Gastroesophageal sphincter (tissue), 4 donors: ENCODE data around the gene CYTH1. TPM values are rescaled to one million over a fixed set of nuclear protein-coding genes. Genes with fewer than 3 reads are reported as not detected.
A peak's percentile ranks its signal among the peaks of the same experiment; 100 is the strongest.

Experiments
- ATAC-seq: fragments of 150-250 bp; one replicate; pipeline ENCODE4 v1.9.1; 2016; ENCODE audit warnings: mild to moderate bottlenecking, moderate library complexity
- H3K27ac ChIP-seq, 4 donors: fragments of 200-600 bp; sonication (generic) in 3 of 4; 1 replicate in 3 of 4; 2 replicates in 1 of 4; pipeline ENCODE4 v1.5.1; 2016 to 2019
- H3K27me3 ChIP-seq: fragments of 200-600 bp; sonication (generic); one replicate; pipeline ENCODE4 v1.5.1; 2019
- H3K36me3 ChIP-seq, 2 donors: fragments of 200-600 bp; sonication (generic); one replicate each; pipeline ENCODE4 v1.5.1; 2019; ENCODE audit warnings: control low read depth in 1 of 2
- H3K4me1 ChIP-seq, 3 donors: fragments of 200-600 bp; sonication (generic); 1 replicate in 2 of 3; 2 replicates in 1 of 3; pipeline ENCODE4 v1.5.1; 2016 to 2019; ENCODE audit warnings: control low read depth in 2 of 3
- H3K4me3 ChIP-seq, 2 donors: fragments of 200-600 bp; sonication (generic); one replicate each; pipeline ENCODE4 v1.5.1; 2019; ENCODE audit warnings: mild to moderate bottlenecking in 1 of 2, moderate library complexity in 1 of 2
- H3K9me3 ChIP-seq, 3 donors: fragments of 200-600 bp; sonication (generic); one replicate each; pipeline ENCODE4 v1.5.1; 2017 to 2019; ENCODE audit warnings: control low read depth in 2 of 3
- CTCF ChIP-seq, 4 experiments: fragments of 200-600 bp in 2 of 4; fragments of 450-650 bp in 2 of 4; sonication (generic) in 1 of 4; IDR thresholded peaks; one replicate each; pipeline ENCODE4 v1.5.1; 2017 to 2019; ENCODE audit warnings: antibody characterized with exemption in 4 of 4, mild to moderate bottlenecking in 2 of 4, moderate library complexity in 2 of 4
- EP300 ChIP-seq: sonication (generic); formaldehyde crosslinking; IDR thresholded peaks from one replicate; pipeline ENCODE4 v1.6.1; 2017; ENCODE audit warnings: antibody characterized with exemption, mild to moderate bottlenecking
- POLR2A ChIP-seq, 2 donors: fragments of 450-650 bp; IDR thresholded peaks; one replicate each; pipeline ENCODE4 v1.6.1; 2017; ENCODE audit warnings: antibody characterized with exemption in 2 of 2, mild to moderate bottlenecking in 2 of 2, moderate library complexity in 1 of 2
- POLR2AphosphoS5 ChIP-seq: sonication (generic); formaldehyde crosslinking; IDR thresholded peaks from one replicate; pipeline ENCODE4 v1.6.1; 2017; ENCODE audit warnings: antibody characterized with exemption
- WGBS, 2 donors: methylation state at CpG; one replicate each; pipeline ENCODE4 v1.1.5; 2018; ENCODE audit warnings: low coverage in 1 of 2; 5-methylcytosine and 5-hydroxymethylcytosine counted together
- total RNA-seq, 4 donors: library from RNA; depleted of rRNA; stranded (reverse); fragments of >200 nt; gene quantifications; one replicate each; pipeline ENCODE4 v1.1.0, GENCODE V29; 2016

CYTH1 gene
- total RNA-seq, 4 donors from 2014 or later = 26.9 to 38.0 (median 31.0) TPM

DNA sequence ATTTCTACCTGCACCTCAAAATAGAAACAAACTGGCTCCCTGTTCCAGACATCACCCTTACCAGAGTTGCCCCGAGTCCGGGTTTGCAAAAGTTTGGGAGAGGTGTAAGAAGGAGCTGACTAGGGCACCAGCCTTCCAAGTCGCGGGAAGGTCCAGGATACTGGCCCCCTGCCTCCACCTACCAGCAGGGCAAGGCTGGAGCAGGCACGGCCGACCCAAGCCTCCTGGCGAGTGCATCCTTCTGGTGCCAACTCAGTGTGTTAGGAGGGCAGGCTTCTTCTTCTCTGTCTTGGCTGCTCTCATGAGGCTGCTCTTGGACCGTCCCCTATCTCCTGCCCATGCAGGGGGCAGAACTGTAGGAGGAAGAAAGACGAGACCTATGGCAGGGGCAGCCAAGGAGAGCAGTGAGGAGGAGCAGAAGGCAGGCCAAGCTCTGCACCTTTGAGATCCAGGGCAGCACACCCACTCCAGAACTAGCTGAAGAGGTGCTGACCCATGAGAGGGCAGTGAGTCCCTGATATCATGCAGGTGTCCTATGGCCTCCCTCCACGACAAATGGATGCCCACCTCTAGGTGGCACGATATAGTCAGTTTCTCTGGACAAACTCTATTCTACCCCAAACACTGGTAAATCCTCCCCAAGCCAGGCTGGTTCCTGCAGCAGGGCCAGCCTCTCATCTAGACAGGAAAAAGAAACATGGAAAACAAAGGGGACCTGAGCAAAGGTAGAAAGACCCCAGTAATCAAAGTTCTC is 54.4 kb downstream of the CYTH1 start:
- Histone ChIP-seq H3K4me1 (peaks cover 6 to 35% (median 23%) of the 10 kb centered on the region in 3 donors), H3K36me3 (peaks cover 0 to 3% of the 10 kb centered on the region in 2 donors), H3K9me3 (no peaks in the 10 kb centered on the region), H3K27me3 (no peaks in the 10 kb centered on the region), H3K4me3 (no peak overlapping the region), H3K27ac (no peak overlapping the region)
- TF ChIP-seq CTCF (IDR thresholded peaks at IDR 0.05) = no peak
- no peak for TF ChIP-seq POLR2AphosphoS5
- no peak for TF ChIP-seq EP300
- no peak for TF ChIP-seq POLR2A (IDR thresholded peaks at IDR 0.05)
- no peak for ATAC-seq
- WGBS, 2 donors = no CpG with 5 or more reads among the region's 11 CpGs

DNA sequence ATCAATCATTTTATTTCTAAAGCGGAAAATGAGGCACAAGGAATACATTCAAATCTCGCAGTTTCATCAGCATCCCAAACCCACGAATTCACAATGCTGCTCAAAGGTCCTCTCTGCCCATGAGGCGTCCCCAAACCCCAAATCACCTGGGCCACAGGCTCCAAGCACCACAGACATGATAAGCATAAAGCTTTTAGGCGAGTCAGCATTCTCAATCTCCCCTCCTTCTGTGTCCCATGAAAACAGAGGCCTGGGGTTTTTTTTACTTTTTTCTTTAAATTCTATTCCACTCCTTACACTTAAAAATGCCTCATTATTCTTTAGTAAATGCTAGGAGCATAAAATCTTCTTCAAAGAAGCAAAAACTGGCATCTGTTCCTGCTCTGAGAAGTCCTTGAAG is 55.0 kb downstream of the CYTH1 start:
- peaks cover 0 to 3% of the 10 kb centered on the region in 2 donors for H3K36me3 ChIP-seq
- no peaks in the 10 kb centered on the region for H3K9me3 ChIP-seq
- no peak overlapping the region for H3K27ac ChIP-seq
- no peaks in the 10 kb centered on the region for H3K27me3 ChIP-seq
- 89 to 90% methylated on average over 4 to 5 of the region's 5 CpGs for WGBS, 2 donors
- TF ChIP-seq POLR2A (IDR thresholded peaks at IDR 0.05) (no peak), EP300 (no peak), CTCF (IDR thresholded peaks at IDR 0.05) (no peak), POLR2AphosphoS5 (no peak)
- ATAC-seq = no peak
- peaks cover 6 to 36% (median 28%) of the 10 kb centered on the region in 3 donors for H3K4me1 ChIP-seq
- no peak overlapping the region for H3K4me3 ChIP-seq

GRCh38 chr17:78726513-78726912 is 55.6 kb downstream of the CYTH1 start:
- no peak for ATAC-seq
- peaks cover 0 to 3% of the 10 kb centered on the region in 2 donors for H3K36me3 ChIP-seq
- H3K27me3 ChIP-seq = no peaks in the 10 kb centered on the region
- H3K27ac ChIP-seq = no peak overlapping the region
- peaks cover 6 to 41% (median 32%) of the 10 kb centered on the region in 3 donors for H3K4me1 ChIP-seq
- no peak overlapping the region for H3K4me3 ChIP-seq
- 96 to 97% methylated on average over 6 to 13 of the region's 13 CpGs for WGBS, 2 donors
- TF ChIP-seq POLR2A (IDR thresholded peaks at IDR 0.05) (no peak), EP300 (no peak), CTCF (IDR thresholded peaks at IDR 0.05) (no peak), POLR2AphosphoS5 (no peak)
- no peaks in the 10 kb centered on the region for H3K9me3 ChIP-seq

- H3K4me1 ChIP-seq = peaks cover 6 to 51% (median 34%) of the 10 kb centered on the region in 3 donors
- no peak overlapping the region for H3K27ac ChIP-seq
- no peak overlapping the region for H3K4me3 ChIP-seq
- no peaks in the 10 kb centered on the region for H3K9me3 ChIP-seq
- 60 to 79% methylated on average over 2 to 6 of the region's 6 CpGs for WGBS, 2 donors
- peaks cover 0 to 3% of the 10 kb centered on the region in 2 donors for H3K36me3 ChIP-seq
- TF ChIP-seq POLR2A (IDR thresholded peaks at IDR 0.05) = no peak
- TF ChIP-seq POLR2AphosphoS5 = no peak
- no peak for TF ChIP-seq CTCF (IDR thresholded peaks at IDR 0.05)
- TF ChIP-seq EP300 = no peak
- no peaks in the 10 kb centered on the region for H3K27me3 ChIP-seq
- ATAC-seq = no peak
Observed at GRCh38 chr17:78725448-78726021, 56.5 kb downstream of the CYTH1 start.

DNA sequence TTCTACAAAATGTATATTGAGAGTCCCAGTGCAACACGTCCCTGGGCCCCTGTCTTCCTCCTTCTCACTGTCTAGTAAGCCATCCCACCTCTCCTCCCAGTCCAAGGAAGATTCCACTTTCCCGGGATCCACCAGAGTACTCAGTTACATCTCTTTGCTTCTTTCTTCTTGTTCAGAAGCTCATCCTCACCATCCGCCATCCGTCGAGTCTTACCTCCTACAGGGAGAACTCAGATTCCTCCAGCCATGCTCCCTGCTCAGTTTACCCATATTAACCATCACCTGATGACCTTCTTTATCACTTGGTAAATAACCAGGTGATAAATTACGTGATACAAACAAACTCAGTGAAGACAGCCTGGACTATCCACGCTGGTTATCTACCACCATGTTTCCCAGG is 57.1 kb downstream of the CYTH1 start:
- H3K4me1 ChIP-seq = peaks cover 6 to 56% (median 34%) of the 10 kb centered on the region in 3 donors
- H3K4me3 ChIP-seq = no peak overlapping the region
- 70 to 81% methylated on average over 5 to 7 of the region's 7 CpGs for WGBS, 2 donors
- peak overlapping the region in 3 of 4 donors; percentile 68 to 79 (median 71) for H3K27ac ChIP-seq
- no peak for ATAC-seq
- H3K9me3 ChIP-seq = no peaks in the 10 kb centered on the region
- TF ChIP-seq EP300 (no peak), POLR2AphosphoS5 (no peak), POLR2A (IDR thresholded peaks at IDR 0.05) (no peak), CTCF (IDR thresholded peaks at IDR 0.05) (no peak)
- peaks cover 0 to 3% of the 10 kb centered on the region in 2 donors for H3K36me3 ChIP-seq
- no peaks in the 10 kb centered on the region for H3K27me3 ChIP-seq
